GM12891 (cell line): ENCODE results near the gene DCLRE1B.

Experiments
- DNase-seq: peaks from one replicate; pipeline ENCODE4 v3.0.0; 2011; ENCODE audit warnings: low spot score; ENCODE audit not compliant: insufficient read length
- FAIRE-seq: peaks from 2 replicates; lab custom pipeline; 2011; peaks lifted over from hg19 to GRCh38; lab: Jason Lieb, UNC
- PAX5 ChIP-seq: IDR thresholded peaks from 2 replicates; pipeline ENCODE4 v1.6.1; 2011; ENCODE audit warnings: low read length, moderate library complexity, mild to moderate bottlenecking; ENCODE audit not compliant: insufficient read depth, severe bottlenecking
- POLR2A ChIP-seq: IDR thresholded peaks from 2 replicates; pipeline ENCODE4 v1.6.1; 2011; ENCODE audit warnings: low read depth, low read length, control low read depth
- POLR2AphosphoS5 ChIP-seq: IDR thresholded peaks from 2 replicates; pipeline ENCODE4 v1.6.1; 2011; ENCODE audit warnings: low read depth, low read length, control low read depth
- POU2F2 ChIP-seq: IDR thresholded peaks from 2 replicates; pipeline ENCODE4 v1.6.1; 2011; ENCODE audit warnings: low read depth, mild to moderate bottlenecking, control low read depth, low read length, moderate library complexity
- SPI1 ChIP-seq: IDR thresholded peaks from 2 replicates; pipeline ENCODE4 v1.6.1; 2011; ENCODE audit warnings: low read depth, low read length, control low read depth
- TAF1 ChIP-seq: IDR thresholded peaks from 2 replicates; pipeline ENCODE4 v1.6.1; 2011; ENCODE audit warnings: low read depth, low read length, control low read depth

The DCLRE1B gene

DNA sequence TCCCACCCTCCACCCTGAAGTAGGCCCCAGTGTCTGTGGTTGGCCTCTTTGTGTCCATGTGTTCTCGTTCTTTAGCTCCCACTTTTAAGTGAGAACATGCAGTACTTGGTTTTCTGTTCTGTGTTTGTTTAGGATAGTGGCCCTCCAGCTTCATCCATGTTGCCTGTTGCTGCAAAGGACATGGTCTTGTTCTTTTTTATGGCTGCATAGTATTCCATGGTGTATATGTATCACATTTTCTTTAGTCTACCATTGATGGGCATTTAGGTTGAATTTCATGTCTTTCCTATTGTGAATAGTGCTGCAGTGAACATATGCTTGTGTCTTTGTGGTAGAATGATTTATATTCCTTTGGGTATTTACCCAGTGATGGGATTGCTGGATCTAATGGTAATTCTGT lies 30.1 kb downstream of the DCLRE1B start:
- no peak for TF ChIP-seq TAF1
- TF ChIP-seq POLR2A: no peak
- TF ChIP-seq SPI1: no peak
- no peak for TF ChIP-seq PAX5
- no peak for TF ChIP-seq POLR2AphosphoS5
- no peak for TF ChIP-seq POU2F2
- no peak for DNase-seq
- FAIRE-seq: no peak

DNA sequence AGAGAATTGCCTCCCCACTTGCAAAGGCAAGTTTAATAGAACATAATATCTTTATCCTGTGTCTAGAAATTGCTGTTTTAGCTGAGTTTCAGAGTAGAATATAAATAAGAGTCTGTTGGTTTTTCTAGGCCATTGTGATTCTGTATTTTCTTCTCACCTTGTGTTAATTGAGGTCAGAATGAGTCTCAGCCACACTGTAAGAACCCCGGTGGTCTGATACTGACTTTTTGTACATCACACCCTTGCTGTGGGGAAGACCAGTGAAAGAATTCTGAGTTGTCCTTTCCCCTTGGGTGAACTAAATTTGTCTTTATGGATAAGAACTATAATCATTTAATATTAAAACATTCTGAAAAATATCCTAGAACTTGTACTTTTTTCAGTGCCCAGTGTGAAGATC lies 30.8 kb downstream of the DCLRE1B start:
- DNase-seq (no peak), FAIRE-seq (no peak)
- TF ChIP-seq POU2F2 (no peak), POLR2AphosphoS5 (no peak), SPI1 (no peak), PAX5 (no peak), POLR2A (no peak), TAF1 (no peak)

DNA sequence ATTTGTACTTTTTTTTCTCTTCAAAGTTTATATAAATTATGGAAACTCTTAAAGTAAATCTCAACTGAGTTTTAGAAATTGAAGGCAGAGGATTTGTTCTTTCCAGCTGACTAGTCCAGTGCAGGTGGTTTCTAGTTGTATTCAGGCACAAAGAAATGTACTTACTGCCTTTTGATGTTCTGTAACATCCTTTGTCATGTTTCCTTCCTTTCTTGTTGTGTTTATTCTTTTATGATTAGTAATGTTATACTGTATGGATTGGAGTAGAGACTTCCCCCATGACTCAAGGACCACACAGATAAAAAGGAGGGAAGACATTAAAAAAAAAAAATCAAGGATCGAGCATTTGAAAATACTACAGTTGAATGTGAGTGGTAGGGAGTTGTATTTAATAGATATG lies 32.0 kb downstream of the DCLRE1B start:
- TF ChIP-seq POLR2A (no peak), TAF1 (no peak)
- FAIRE-seq (no peak), DNase-seq (no peak)

DNA sequence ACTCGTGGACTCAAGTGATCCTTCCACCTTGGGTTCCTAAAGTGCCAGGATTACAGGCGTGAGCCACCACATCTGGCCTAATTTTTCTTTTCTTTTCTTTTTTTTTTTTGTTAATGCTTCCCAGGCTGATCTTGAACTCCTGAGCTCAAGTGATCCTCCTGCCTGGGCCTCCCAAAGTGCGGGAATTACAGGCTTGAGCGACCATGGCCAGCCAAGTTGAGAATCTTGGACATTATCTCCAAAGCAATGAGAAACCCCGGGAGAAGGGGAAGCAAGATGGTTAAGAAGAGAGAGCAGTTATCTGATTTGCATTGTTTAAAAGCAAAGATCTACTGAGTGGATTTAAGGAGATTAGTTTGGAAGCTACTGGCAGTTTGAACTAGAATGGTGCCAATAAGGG lies 33.1 kb downstream of the DCLRE1B start:
- FAIRE-seq: no peak

DNA sequence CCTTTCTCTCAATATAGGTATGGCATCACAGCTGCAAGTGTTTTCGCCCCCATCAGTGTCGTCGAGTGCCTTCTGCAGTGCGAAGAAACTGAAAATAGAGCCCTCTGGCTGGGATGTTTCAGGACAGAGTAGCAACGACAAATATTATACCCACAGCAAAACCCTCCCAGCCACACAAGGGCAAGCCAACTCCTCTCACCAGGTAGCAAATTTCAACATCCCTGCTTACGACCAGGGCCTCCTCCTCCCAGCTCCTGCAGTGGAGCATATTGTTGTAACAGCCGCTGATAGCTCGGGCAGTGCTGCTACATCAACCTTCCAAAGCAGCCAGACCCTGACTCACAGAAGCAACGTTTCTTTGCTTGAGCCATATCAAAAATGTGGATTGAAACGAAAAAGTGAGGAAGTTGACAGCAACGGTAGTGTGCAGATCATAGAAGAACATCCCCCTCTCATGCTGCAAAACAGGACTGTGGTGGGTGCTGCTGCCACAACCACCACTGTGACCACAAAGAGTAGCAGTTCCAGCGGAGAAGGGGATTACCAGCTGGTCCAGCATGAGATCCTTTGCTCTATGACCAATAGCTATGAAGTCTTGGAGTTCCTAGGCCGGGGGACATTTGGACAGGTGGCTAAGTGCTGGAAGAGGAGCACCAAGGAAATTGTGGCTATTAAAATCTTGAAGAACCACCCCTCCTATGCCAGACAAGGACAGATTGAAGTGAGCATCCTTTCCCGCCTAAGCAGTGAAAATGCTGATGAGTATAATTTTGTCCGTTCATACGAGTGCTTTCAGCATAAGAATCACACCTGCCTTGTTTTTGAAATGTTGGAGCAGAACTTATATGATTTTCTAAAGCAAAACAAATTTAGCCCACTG lies 35.5 kb downstream of the DCLRE1B start:
- no peak for TF ChIP-seq POU2F2
- peak; percentile 60 for TF ChIP-seq SPI1
- TF ChIP-seq POLR2A: no peak
- TF ChIP-seq PAX5: no peak
- TF ChIP-seq TAF1: no peak
- FAIRE-seq (peak; percentile 90), DNase-seq (no peak)

More for the DNA sequence above, 33.1 kb downstream of the DCLRE1B start:
- DNase-seq: no peak
- no peak for TF ChIP-seq POLR2AphosphoS5

DNA sequence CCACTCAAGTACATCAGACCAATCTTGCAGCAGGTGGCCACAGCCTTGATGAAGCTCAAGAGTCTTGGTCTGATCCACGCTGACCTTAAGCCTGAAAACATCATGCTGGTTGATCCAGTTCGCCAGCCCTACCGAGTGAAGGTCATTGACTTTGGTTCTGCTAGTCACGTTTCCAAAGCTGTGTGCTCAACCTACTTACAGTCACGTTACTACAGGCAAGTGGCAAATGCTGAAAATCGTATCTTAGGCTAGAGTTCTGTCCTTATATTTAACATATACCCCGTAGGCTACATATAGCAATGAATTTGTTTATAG lies 36.1 kb downstream of the DCLRE1B start:
- FAIRE-seq: peak; percentile 56
- TF ChIP-seq PAX5: no peak

DNA sequence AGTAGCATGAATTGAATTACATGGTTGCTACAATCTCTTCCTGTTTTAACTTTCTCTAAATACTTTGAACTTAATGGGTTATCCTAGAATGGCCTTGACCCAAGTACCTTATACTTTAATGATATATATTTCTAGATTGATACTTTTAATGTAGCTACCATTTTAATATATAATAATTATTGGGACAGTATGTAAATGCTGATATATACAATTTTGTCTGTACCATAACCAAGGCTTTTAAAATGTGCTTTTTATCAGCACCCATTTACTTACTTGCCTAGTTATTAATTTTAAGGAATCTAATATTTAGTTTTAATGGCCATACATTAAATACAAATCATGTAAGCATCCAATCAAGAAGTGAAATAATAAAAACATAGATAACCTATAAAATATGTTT lies 37.4 kb downstream of the DCLRE1B start:
- no peak for FAIRE-seq
- TF ChIP-seq POLR2A (no peak), TAF1 (no peak), POLR2AphosphoS5 (no peak), PAX5 (no peak), SPI1 (no peak), POU2F2 (no peak)

More for the DNA sequence above, 36.1 kb downstream of the DCLRE1B start:
- DNase-seq: no peak

DNA sequence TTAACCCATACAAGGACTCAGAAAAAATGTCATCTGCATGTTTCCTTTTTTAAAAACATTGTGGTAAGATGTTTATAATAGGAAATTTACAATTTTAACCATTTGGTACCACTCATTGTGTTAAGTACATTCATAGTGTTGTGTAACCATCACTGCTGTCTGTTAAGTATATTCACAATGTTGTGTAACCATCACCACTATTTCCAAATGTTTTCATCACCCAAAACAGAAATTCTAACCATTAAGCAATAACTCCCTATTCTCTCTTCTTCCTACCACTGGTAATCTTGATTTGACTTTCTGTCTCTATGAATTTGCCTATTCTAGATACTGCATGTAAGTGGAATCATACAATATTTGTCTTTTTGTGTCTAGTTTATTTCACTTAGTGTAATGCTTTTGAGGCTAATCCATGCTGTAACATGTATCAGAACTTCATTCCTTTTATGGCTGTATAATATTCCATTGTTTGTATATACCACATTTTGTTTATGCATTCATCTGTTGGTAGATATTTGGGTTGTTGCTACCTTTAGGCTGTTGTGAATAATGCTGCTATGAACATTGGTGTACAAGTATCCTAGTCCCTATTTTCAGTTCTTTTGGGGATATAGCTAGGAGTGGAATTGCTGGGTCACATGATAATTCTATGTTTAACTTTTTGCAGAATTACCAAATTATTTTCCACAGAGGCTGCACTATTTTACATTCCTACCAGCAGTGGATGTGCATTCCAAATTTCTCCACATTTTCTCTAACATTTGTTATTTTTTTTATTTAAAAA lies 38.1 kb downstream of the DCLRE1B start:
- TF ChIP-seq TAF1 (no peak), POLR2AphosphoS5 (no peak), SPI1 (no peak), POU2F2 (no peak), POLR2A (no peak), PAX5 (no peak)
- FAIRE-seq (no peak), DNase-seq (no peak)

More for the DNA sequence above, 37.4 kb downstream of the DCLRE1B start:
- no peak for DNase-seq

DNA sequence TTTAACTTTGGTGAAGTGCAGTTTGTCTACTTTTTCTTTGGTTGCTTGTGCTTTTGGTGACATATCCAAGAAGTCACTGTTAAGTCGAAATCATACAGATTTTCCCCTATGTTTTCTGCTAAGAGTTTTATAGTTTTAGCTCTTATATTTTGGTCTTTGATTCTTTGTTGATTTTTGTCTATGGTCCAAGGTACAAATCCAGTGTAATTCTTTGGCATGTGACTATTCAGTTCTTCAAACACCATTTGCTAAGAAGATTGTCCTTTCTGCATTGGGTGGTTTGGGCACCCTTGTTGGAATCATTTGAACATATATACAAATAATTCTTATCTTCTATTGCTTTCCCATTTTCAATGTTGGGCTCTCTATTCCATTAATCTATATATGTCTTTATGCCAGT lies 40.2 kb downstream of the DCLRE1B start:
- no peak for TF ChIP-seq SPI1
- FAIRE-seq: no peak
- DNase-seq: no peak

DNA sequence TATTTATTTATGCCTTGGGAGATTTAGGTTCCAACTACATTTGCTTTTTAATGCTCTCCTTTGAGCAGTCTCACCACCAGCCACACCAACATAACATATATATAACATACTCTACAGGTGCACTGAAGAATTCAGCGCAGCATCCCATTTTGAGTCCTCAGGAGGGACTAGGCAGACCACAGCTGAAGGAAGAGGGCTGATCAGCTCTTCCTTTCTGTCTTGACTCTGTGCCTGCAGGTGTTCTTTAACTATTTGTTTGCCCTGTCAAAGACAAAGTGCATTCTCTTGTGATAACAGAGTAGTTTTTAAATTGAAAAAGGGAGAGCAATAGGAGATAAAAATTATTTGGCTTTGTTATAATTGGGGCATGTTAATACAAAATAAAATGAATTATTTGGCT lies 41.0 kb downstream of the DCLRE1B start:
- no peak for TF ChIP-seq POU2F2
- no peak for TF ChIP-seq POLR2A
- no peak for TF ChIP-seq POLR2AphosphoS5
- no peak for TF ChIP-seq PAX5
- no peak for TF ChIP-seq SPI1
- no peak for TF ChIP-seq TAF1
- no peak for FAIRE-seq

More for the DNA sequence above, 41.0 kb downstream of the DCLRE1B start:
- no peak for DNase-seq
